ENCODE results near the gene DNAI4. TPM values are rescaled to one million over a fixed set of nuclear protein-coding genes. Genes with fewer than 3 reads are reported as not detected.

DNAI4 gene
- total and polyA plus RNA-seq, 2 experiments from 2014 or later = 0.90 to 3.8 TPM

DNA sequence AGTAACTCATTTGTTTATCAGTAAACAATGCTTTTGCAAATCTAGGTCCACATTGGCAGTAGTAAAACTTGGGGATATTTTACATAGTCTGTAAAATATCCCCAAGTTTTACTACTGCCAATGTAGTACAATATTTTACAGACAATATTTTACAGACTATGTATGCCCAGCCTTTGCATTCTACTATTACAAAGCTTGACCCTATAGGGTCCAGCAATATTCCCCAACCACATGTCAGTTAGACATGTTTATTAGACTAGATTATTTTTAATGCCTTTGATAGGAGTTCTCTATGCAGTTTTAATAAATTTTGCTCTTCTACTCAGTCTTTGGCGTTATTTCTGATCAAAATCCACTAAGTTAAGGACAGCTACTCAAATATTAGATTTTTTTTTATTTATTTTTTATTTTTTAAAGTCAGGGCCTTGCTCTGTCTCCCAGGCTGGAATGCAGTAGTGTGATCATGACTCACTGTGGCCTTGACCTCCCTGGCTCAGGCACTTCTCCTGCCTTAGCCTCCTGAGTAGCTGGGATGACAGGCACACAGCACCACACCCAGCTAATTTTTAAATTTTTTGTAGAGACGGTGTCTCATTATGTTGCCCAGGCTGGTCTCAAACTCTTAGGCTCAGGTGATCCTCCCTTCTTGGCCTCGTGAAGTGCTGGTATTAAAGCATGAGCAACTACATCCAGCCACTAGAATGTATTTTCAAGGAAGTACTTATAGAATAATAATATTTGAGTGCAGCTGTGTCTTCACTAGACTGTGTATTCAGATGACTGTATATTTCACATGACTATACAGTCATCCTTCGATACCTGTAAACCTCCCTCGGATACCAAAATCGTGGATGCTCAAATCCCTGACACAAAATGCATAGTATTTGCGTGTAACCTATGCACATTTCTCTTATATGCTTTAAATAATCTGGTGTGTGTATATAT is 19.9 kb upstream of the DNAI4 start:
- H3K27me3 Mint-ChIP-seq (ENCODE audit: insufficient read depth, low read depth, poor library complexity) = no peaks in the 10 kb centered on the region
- H3K4me2 ChIP-seq = no peak overlapping the region
- peaks cover 25% of the 10 kb centered on the region; the same call in 2 of the 3 replicates for H3K36me3 Mint-ChIP-seq (ENCODE audit: low read depth)
- no peaks in the 10 kb centered on the region for H3K27me3 ChIP-seq (ENCODE audit: insufficient read depth)
- H3F3A ChIP-seq (replicated peaks; ENCODE audit: low read depth) = no peaks in the 10 kb centered on the region
- H3K27ac Mint-ChIP-seq = no peak overlapping the region
- H2AFZ ChIP-seq = no peak overlapping the region
- no peak overlapping the region; the same call in 1 of the 2 replicates for H3K27ac ChIP-seq (ENCODE audit: low read depth)
- H3K4me3 ChIP-seq = no peak overlapping the region
- no peak for DNase-seq (ENCODE audit: low spot score)
- H3K36me3 ChIP-seq (ENCODE audit: insufficient read depth) = peaks cover 22% of the 10 kb centered on the region; the same call in 1 of the 2 replicates
- H3K4me1 ChIP-seq (ENCODE audit: insufficient read depth) = peaks cover 17% of the 10 kb centered on the region
- peaks cover 12% of the 10 kb centered on the region for H4K20me1 ChIP-seq (replicated peaks; ENCODE audit: insufficient read depth)
- H3K9me3 Mint-ChIP-seq = no peaks in the 10 kb centered on the region
- TF ChIP-seq CTCF (conservative IDR thresholded peaks at IDR 0.05; ENCODE audit: low read depth in 2 of 2) (no peak), EZH2 (IDR thresholded peaks at IDR 0.05; ENCODE audit: low read depth, unreplicated experiment) (no peak), ZNF114 (CRISPR knock-in tag; IDR thresholded peaks at IDR 0.05) (no peak), ZNF331 (CRISPR knock-in tag; IDR thresholded peaks at IDR 0.05; ENCODE audit: low read depth) (no peak), ETS1 (IDR thresholded peaks at IDR 0.05) (no peak)
- TF ChIP-seq, protein P1, sequence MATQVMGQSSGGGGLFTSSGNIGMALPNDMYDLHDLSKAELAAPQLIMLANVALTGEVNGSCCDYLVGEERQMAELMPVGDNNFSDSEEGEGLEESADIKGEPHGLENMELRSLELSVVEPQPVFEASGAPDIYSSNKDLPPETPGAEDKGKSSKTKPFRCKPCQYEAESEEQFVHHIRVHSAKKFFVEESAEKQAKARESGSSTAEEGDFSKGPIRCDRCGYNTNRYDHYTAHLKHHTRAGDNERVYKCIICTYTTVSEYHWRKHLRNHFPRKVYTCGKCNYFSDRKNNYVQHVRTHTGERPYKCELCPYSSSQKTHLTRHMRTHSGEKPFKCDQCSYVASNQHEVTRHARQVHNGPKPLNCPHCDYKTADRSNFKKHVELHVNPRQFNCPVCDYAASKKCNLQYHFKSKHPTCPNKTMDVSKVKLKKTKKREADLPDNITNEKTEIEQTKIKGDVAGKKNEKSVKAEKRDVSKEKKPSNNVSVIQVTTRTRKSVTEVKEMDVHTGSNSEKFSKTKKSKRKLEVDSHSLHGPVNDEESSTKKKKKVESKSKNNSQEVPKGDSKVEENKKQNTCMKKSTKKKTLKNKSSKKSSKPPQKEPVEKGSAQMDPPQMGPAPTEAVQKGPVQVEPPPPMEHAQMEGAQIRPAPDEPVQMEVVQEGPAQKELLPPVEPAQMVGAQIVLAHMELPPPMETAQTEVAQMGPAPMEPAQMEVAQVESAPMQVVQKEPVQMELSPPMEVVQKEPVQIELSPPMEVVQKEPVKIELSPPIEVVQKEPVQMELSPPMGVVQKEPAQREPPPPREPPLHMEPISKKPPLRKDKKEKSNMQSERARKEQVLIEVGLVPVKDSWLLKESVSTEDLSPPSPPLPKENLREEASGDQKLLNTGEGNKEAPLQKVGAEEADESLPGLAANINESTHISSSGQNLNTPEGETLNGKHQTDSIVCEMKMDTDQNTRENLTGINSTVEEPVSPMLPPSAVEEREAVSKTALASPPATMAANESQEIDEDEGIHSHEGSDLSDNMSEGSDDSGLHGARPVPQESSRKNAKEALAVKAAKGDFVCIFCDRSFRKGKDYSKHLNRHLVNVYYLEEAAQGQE (IDR thresholded peaks at IDR 0.05; ENCODE audit: unreplicated experiment) = no peak
- no peak for ATAC-seq
- H3K79me2 ChIP-seq (replicated peaks; ENCODE audit: insufficient read depth) = peaks cover 56% of the 10 kb centered on the region
- H3K4me3 Mint-ChIP-seq = no peak overlapping the region
- no peaks in the 10 kb centered on the region for H3K9me2 ChIP-seq (ENCODE audit: insufficient read depth)
- peaks cover 17% of the 10 kb centered on the region; the same call in 2 of the 3 replicates for H3K4me1 Mint-ChIP-seq
